Measurements from ENCODE around the gene ZNF664.
A peak's percentile ranks its signal among the peaks of the same experiment; 100 is the strongest.

Gene ZNF664

GRCh38 chr12:123958876-123959275, 14.1 kb upstream of the ZNF664 start:
- DNase-seq: no peak

- no peak for DNase-seq
Measured at GRCh38 chr12:123960029-123960735, 12.8 kb upstream of the ZNF664 start.

- no peak for DNase-seq
Measured at GRCh38 chr12:123960856-123961255, 12.2 kb upstream of the ZNF664 start.

- DNase-seq: no peak
Measured at GRCh38 chr12:123961585-123962345, 11.2 kb upstream of the ZNF664 start.

DNA sequence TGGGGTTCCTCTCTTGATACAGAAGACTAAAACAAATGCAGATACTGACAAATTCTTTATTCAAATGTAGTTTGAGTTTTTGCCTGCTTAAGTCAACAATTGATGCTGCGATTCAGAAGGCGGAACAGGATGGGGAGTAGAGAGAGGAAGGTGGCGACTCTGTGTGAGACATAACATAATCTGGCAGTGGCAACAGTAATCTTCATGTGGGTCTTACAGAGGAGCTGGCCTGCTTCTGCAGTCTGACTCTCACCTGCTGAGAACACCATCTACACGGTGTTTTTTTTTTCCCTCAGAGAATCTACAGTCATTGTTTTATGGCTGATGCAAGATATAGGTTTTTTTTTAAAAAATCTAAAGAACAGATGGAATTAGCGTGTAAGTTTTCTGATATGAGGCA, 10.5 kb upstream of the ZNF664 start:
- DNase-seq: no peak

GRCh38 chr12:123963821-123964220, 9.2 kb upstream of the ZNF664 start:
- DNase-seq: no peak

DNA sequence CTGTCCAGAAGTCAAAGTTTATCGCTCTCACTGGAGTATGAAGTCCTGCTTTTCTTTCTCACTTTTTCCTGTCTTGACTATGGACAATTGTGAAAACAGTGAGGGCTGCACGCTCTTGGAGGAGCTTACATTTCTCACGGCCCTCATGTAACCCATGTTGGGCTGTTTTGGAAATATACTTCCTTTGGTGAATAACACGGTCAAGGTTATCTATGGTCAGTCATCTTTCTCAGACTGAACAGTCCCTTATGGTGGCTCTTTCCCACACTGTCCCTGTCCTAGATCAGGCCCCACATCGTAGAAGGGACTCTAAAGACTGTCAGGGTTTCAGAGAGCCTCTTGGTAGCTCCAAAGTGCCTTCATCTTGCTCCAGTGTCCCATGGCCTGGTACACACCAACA, 7.6 kb upstream of the ZNF664 start:
- no peak for DNase-seq

DNA sequence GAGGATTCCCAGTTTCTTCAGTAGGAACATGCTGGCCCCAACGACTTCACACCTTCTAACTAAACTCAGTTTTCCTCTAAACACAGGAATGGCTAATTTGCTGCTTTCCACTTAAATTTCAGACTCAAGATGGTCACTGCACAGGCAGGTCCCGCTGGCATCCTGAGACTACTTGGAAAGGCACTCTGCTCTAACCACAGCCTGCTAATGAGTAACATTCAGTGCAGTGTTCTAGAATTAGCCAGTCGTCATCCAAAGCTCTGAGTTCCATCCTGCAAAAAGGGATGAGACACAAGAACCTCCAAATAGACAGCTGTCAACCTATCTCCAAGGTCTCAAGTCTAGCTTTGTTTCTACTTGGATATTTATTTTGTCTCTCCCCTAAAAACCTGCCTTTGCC, 6.4 kb upstream of the ZNF664 start:
- no peak for DNase-seq

GRCh38 chr12:123967121-123967586, 5.9 kb upstream of the ZNF664 start:
- no peak for DNase-seq

- no peak for DNase-seq
Measured at GRCh38 chr12:123971449-123971769, 1.6 kb upstream of the ZNF664 start.

GRCh38 chr12:123971770-123972456, 1.1 kb upstream of the ZNF664 start:
- DNase-seq: peak; percentile 6

- no peak for DNase-seq
Measured at GRCh38 chr12:123973552-123974341, 732 bp downstream of the ZNF664 start.

GRCh38 chr12:123976227-123976826, 3.3 kb downstream of the ZNF664 start:
- no peak for DNase-seq

- DNase-seq: no peak
Measured at GRCh38 chr12:123979566-123979965, 6.6 kb downstream of the ZNF664 start.

- no peak for DNase-seq
Measured at GRCh38 chr12:123982269-123982668, 9.3 kb downstream of the ZNF664 start.

DNA sequence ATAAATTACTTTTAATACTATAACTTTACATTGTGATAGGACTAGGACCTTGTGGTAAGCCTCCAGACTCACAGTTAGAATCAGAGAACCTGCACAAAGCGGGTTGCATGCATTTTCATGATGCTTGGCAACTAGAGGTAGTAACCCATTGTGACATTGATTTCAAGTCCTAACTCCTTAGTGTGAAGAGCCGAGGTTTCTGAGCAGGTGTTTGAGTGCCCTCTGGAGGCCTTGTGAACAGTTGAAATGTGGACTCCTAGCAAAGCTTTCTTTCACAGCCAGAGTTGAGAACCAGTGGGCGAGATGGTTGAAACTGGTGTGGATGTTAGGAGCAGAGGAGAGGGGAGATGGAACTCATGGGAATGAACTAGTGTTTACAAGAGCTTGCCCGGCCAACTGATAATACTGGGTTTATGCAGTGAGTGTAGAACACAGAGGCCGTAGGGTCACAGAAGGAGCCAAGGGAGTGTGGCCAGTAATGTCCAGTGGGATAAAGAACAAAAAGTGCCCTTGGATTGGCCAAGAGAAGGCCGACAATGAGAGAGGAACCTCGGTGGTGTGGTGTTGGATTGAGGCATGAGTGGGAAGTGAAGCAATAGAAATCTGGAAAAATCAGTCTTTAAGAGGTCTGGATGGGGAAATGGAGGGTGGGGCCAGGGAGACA, 10.9 kb downstream of the ZNF664 start:
- peak; percentile 11 for DNase-seq

GRCh38 chr12:123984903-123985302, 11.9 kb downstream of the ZNF664 start:
- no peak for DNase-seq

DNA sequence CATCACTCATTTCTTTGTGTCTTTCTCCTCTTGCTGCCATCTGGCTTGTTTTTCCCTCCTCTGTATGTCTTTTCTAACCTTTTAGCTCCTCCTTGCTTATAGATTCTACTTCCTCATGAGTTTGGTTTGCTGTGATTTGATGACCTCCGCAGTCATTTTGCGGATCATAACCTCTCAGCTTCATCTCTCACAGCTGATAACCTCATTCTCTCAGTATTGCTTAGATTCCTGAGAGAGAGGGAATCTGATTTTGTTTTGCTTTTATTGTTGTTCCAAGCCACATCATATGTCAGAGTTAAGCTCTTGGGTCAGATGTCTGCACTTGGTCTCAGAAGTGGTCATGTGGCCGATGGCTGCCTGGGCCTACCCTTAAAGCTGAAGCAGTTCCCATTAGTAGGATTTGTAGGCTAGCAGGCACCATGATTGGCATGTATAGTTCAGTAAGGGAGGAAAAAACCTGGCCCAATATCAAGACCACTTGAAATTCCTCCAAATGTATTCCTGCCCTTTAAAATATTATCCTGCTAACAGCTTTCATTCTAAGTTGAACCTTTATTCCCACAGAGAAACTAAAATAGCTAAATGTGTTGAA, 13.5 kb downstream of the ZNF664 start:
- no peak for DNase-seq

DNA sequence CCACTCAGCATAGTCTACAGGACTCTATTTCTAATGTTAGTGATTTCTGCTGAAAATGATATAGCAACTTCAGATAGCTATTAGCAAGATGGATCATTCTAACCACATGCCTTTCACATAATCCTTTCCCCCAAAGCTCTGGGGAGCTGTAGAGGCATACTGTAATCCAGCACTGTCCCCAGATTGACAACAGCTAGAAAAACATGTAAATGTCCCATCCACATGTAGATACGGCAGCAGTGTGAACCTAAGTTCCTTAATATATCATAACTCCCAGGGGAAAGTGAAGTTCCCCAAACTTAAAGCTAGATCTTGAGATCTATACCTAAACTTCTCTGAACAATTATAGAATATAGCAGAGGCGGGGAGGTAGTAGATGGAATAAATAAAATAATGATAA, 14.0 kb downstream of the ZNF664 start:
- no peak for DNase-seq

DNA sequence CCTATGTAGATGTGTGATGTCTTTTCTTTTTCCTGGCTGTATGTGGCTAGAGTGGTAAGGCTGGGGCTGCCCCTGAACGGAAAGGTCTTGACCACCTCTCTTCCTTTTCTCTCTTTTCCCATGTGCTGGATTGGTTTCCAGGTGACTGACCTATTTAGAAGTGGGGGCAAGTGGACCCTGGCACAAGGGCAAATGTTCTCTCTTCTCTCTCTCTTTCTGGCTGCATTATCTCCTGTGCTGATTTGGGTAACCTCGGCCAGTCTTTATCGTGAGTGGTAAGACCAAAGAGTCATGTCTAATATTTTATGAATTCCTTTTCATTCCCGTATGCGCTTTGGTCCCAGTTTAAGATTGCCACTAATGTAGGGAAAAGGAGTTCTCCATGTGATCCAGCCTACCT, 16.2 kb downstream of the ZNF664 start:
- DNase-seq: no peak

- no peak for DNase-seq
Measured at GRCh38 chr12:123989753-123990152, 16.7 kb downstream of the ZNF664 start.

- DNase-seq: no peak
Measured at GRCh38 chr12:123990511-123990910, 17.5 kb downstream of the ZNF664 start.
